Measurements from ENCODE around the gene SLC43A1. TPM values are rescaled to one million over a fixed set of nuclear protein-coding genes. Genes with fewer than 3 reads are reported as not detected.
A peak's percentile ranks its signal among the peaks of the same experiment; 100 is the strongest.
"Not testable (repeated sequence)": the region's sequence is repeated elsewhere in the genome, so short reads cannot be mapped to it uniquely, and the experiment has no call there.

The SLC43A1 gene
- total RNA-seq, 1 experiment from 2014 or later = 5.2 TPM

DNA sequence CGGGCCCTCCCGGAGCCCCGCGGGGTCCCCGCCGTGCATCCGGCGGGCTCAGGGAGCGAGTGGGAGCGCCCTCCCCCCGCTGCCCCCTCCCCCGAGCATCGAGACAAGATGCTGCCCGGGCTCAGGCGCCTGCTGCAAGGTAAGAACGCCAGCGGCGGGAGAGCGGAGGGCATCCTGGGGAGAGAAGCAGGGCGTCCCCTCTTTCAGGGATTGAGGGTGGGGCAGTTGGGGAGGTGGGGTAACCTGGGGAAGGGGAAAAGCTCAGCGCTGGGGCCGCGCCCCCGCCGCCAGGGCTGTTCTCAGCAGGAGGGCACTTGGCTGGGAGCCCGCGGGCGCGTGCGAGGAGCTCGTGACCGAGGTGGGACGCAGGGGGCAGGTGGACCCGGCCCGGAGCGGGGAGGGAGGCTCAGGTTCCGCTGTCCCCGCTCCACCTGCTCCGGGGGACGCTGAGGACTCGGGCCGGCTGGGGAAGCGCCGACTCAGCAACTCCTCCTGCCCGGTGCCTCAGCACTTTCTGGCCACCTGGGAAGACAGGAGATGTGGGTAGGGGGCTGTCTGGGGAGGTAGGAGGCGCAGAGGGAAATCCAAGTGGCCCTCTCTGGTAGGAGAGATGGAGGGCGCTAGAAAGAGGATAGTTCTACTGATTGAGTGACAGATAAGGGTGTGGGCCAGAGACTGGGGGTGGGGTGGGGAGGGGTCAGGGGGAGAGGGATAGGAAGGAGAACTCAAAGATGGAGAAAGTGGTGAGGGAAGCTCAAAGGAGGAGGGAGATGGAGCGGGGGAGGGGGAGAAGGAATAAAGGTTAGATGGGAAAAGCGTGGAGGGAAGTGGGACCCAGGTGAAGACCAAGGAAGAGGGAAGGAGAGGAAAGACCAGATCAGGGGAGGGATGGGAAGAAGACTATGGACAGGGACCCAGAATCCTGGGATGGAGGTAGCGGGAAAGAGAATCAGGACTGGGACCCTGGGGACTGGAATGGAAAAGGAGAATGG is 54.4 kb downstream of the SLC43A1 start:
- no peak for DNase-seq (ENCODE audit: low spot score)

DNA sequence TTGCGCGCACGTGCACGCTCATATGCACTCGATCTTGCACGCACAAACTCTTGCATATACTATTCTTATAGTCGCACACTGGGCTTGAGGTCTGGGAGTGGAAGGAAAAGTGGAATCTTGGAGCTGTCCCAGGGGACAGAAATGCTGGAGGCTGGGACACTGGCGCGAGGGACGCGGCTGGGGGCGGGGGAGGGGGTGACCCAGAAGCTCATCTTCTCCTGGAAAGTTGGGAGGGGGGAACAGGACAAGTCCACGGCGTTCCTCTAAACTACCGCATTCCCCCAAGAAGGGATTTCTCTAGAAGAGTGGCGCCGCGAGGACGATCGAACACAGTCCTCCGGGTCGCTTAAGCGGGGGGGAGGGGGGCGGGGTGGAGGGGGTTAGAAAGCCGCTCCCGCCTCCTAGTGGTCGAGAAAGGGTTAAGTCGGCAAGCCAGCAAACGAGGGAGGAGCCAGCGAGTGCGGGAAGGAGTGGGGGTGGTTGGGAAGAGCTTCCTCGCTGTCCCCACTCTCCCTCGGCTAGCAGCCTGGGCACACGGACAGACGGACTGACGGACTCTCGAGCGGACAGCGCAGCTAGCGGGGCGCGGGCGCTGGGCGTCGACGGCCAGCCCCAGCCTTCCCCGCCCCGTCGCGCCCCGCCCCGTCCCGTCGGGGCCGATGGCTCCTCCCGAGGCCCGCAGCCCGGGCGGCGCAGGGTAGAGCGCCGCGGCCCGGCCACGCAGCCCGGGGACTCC is 55.3 kb downstream of the SLC43A1 start, which contains the start of gene RTN4RL2:
Gene RTN4RL2, plus strand, starts transcription at position 507 of the 736 bp plus-strand sequence. CDS start 338 bp downstream, outside the sequence.
- DNase-seq (ENCODE audit: low spot score) = peak; percentile 41

DNA sequence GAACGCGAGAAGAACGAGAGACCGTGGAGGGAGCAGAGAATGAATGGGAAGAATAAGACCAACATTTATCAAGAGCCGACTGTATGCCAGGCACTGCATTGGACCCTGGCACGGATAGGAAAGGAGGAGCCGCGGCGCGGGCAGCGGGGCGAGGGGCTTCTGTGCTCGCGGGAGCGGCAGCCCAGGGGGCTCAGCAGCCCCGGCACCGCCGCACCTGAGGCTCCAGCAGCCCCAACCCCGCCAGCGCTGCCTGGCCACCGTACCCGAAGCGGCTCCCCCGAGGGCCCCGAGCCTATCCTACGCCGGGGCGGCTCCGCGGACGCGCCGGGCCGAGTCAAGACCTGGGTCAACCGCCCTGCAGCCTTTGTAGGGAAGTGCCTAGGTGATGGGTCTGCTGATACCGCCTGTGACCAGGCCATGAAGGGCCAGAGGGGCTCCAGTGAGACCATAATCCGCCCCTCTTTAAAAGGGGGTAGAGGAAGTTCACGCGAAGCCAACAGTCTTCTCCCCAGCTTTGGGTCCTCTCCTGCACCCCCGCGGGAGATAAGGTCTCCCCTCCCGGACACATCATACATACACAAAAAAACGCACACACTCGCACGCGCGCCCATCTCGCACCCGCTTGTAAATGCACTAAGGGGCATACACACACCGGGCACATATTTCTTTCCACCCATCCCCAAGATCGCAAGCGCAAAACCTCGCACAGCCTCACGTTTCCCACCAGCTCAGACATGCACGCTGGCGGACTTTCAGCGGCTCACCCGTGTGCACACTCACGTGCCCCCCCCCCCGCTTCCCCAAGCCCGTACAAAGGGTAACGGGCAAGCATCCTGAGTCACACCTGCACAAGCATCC is 56.1 kb downstream of the SLC43A1 start:
- DNase-seq (ENCODE audit: low spot score) = no peak

DNA sequence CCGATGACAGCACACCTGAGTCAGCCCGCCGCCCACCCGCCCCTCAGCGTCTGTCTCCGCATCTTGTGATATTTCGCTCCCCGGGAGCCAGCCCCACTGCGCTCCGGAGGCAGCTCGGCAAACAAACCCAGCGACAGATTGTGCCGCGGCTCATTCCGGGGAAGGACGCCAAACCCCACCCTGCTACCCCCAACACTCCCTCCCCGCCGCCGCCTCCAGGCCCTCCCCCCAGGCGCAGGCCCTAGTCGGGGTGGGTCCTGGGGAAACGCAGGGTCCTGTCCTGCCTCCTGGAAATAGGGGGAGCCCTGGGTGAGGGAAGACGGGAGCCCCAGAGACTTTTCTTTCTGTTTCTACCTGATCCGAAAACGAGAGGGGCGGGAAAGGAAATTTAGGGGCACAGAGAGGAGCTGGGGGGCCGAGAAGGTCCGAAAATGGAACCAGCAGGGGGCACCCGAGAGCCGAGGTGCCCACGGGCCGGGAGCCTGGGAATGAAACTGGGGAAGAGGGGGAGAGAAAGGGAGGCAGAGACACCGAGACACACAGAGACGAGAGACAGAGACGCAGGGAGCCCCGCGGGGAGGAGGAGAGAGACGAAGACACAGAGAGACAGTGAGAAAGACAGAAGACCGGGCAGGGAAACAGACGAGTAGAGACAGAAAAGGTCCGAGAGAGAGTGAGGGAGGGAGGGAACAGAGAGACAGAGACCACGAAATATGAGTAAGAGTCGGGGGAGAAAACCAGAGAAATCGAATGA is 56.9 kb downstream of the SLC43A1 start:
- no peak for DNase-seq (ENCODE audit: low spot score)

DNA sequence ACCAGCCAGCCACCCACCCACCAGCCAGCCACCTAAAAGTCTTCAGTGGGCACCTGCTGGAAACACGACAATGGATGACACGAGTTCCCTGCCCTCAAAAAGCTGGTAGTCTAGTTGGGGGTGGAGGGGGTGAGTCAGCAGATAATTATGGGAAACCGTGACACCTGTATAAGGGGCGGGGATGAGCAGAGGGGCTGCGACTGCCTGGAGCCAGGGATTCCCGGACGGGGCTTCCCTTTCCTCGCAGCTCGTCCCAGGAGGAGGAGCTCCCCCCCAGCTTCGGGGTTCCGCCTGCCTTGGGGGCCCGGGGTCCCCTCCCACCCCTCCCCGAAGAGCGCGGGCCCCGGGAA is 57.5 kb downstream of the SLC43A1 start:
- DNase-seq (ENCODE audit: low spot score) = no peak

DNA sequence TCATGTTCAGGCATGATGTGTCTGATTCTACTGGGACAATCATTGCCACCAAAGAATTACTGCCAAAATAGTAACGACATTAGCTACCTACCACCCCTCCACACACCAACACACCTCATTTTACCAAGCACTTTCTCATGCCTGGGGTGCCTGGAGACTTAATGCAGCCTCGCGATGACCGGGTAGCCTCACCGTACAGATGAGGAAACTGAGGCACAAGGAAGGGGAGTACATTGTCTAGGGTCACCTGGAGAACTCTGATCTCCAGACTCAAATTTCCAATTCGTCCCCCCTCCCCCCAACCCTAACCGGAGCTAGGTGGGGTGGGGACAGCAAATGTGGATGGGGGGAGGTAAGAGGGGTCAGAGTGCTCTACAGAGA is 57.9 kb downstream of the SLC43A1 start:
- no peak for DNase-seq (ENCODE audit: low spot score)

DNA sequence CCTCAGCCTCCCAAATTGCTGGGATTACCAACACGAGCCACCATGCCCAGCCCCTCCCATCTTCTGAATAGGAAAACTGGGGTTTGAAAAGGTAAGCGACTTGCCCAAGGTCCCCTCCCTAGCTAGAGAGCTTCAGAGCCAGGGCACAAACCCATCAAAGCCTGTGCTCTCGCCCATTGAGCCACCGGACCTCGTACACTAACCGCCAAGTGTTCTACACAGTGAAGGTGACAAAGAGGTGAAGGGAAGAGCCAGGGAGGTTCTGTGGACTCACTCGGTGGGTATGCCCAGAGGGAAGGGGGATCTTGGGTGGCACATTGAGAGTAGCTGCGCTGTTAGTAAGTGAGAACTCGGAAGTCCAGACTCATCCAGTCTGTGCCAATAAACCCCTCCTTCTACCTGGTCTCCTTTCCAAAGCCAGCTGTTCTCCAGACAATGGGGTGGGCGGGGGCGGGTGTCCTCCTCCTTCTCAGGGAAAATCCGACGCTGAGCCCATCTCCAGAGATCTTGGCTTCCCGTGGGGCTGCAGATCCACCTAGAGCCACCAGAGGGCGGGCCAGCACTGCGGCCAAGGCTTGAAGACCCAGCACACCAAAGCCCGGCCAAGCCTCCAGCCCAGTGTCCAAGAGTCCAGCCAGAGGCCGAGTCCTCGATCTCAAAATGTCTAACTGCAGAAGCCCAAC is 58.4 kb downstream of the SLC43A1 start:
- peak; percentile 68 for DNase-seq (ENCODE audit: low spot score)

DNA sequence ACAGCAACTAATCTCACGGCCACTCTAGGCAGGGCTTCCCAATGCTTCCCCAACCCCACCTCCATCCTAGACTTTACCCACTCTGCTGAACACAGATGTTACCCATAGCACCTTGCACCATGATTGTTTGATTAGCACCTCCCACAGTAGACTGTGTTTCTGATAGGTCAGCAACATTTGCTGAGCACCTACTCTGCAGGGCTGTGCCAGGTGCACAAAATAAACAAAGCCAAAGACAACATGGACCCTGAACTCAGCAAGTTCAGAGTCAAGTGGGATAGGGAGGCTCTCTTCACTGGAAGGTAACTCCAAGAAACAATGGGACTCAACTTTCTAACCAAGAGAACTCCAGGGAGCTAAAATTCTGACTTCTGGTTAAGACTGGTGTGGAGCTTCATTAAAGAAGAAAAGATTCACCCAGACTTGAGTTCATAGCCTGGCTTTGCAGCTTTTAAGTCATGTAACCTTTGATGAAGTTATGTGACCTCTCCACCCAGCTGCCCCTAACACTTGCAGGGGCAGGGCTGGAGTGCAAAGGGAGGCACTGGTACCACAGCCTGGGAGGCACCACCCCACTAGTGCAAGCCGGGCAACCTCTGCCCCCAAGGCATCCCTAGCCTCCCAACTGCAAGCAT is 61.8 kb downstream of the SLC43A1 start:
- DNase-seq (ENCODE audit: low spot score) = no peak

DNA sequence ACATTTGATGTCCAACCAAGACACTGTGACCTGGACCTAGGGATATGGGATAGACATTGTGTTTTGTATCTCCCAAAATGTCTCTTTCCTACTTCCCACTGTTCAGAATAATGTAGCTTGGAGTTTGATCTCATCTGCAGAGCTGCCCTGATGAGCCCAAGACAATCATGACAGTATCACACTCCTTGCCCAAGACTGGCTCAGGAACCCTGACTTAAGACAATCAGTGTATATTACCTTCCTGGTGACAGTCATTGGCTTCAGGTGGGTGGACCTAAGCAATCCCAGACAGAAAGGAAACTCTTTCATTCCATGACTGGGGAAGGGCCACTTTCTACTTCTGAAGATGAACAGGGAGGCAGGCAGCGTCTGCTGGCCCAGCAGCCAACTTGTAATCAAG is 69.4 kb downstream of the SLC43A1 start:
- no peak for DNase-seq (ENCODE audit: low spot score)

DNA sequence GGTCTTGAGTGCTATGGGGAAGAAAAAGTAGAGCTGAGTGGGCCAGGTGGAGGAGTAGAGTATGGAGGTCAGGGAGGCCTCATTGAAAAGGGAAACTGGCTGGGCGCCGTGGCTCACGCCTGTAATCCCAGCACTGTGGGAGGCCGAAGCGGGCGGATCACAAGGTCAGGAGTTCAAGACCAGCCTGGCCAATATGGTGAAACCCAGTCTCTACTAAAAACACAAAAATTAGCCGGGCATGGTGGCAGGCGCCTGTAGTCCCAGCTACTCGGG is 70.4 kb downstream of the SLC43A1 start:
- not testable (repeated sequence) for DNase-seq (ENCODE audit: low spot score)

DNA sequence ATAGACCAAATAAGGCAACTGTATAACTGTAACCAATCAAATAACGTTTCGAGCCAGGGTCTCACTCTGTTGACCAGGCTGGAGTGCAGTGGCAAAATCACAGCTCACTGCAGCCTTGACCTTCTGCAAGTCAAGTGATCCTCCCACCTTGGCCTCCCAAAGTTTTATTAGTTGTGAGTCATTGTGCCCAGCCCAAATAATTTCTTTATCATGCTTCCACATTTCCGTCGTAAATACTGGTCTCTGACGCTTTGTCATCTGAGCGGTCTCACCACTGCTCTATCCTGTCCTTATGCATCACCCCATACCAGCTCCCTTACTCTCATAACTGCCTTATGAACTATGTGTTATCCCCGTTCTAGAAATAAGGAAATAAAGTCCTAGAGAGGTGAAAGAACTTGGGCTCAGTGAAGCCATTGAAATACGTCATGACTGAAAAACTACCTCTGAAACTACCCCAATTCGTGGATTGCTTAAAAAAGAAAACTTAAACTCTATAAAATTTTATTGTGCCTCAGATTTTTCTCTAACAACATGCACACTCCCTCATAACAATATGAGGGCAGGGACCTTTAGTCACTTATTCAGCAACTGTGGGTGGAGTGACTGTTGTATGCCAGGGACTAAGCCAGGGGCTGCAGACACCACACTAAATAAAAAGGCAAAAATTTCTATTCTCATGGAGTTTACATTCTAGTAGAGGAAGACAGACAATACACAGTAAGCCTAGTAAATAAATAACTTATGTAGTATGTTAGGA is 71.0 kb downstream of the SLC43A1 start:
- DNase-seq (ENCODE audit: low spot score) = peak; percentile 83

DNA sequence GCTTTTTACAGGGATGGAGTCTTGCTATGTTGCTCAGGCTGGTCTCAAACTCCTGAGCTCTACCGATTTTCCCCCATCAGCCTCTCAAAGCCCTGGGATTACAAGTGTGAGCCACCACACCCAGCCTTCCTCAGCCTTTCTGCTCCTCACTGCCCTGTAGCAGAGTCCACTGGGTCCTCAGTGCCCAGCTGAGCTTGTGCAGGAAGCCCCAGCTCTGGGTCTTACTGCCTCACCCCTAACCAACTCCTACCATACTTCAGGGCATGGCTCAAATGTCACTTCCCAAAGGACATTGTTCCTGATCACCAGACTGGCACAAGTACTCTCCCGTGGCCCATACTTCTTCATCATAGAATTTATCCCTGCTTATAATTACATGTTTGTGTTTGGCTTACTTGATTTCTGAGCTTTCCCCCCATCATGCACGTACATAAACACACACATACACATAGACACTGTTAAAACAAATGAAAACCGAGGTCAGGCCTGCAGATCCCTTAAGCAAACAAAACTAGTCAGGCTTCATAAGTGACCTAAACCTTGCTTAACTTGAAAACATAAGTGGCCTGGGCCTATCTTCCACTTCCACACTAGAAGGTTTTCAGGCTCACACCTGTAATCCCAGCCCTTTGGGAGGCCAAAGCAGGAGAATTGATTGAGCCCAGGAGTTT is 74.6 kb downstream of the SLC43A1 start:
- no peak for DNase-seq (ENCODE audit: low spot score)

DNA sequence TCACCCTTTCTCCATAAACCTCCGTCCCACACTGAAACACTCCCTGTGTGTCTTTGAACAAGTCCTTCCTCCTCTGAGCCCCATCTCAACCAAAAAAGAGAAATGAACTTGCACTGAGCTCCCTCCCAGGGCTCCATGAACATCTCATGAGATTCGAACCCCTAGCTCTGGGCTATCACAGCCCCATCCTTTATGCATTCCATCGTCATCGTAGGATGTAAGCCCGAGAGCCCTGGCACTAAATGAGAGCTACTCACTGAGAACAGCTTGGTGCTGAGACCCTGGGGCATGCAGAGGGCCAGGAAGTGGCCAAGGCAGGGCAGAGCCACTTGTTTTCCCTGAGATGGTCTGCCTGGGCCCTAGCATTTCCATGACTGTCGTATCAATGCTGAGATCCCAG is 75.7 kb downstream of the SLC43A1 start:
- no peak for DNase-seq (ENCODE audit: low spot score)

DNA sequence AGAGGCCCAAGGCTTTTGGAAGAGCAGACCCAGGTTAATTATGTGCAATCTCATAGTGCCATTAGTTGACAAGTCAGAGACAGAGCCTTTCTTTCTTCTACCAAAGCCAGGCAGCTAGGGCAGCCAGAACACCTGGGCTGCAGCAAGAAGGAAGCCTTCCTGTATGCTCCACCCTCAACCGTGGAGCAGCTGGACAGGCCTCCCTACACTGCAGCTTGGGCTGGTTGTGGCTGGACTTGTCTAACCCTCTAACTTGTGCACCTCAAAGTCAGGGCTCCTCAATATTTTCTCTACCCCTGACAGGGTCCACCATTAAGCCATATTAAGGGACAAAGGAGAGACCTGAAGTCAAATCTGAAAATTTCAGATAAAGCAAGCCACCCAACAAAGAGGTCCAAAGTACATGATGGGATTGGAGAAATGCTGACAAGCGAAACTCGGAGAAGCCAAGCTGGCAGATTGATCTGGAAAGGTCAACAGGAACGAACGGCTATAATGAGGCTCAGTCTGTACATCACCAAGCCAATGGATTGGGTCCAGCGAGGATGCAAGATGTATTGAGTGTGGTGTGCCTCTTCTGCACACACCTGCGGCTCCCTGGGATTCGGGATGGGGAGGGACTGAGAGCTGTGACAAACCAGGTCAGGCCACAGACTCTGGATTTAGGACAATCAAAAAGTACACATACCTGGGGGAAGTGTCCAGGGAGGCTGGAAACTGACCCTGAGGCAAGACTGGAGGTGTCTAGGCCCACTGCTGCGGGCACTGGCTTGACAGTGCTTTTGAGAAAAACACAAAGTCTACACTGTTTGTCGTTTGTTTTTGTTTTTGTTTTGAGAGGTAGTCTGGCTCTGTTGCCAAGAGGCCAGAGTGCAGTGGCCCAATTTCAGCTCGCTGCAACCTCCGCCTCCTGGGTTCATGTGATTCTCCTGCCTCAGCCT is 76.9 kb downstream of the SLC43A1 start:
- no peak for DNase-seq (ENCODE audit: low spot score)

DNA sequence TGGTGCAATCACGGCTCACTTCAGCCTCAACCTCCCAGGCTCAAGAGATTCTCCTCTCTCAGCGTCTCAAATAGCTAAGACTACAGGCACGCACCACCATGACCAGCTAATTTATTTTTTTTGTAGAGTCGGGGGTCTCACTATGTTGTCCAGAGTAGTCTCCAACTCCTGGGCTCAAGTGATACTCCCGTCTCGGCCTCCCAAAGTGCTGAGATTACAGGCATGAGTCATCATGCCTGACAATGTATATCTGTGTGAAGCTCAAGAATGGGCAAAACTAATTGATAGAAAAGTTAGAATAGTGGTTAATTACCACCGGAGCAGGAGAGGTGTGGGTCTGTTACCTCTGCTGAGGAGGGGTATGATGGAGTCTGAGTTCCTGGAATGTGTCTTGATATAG is 79.5 kb downstream of the SLC43A1 start:
- no peak for DNase-seq (ENCODE audit: low spot score)

DNA sequence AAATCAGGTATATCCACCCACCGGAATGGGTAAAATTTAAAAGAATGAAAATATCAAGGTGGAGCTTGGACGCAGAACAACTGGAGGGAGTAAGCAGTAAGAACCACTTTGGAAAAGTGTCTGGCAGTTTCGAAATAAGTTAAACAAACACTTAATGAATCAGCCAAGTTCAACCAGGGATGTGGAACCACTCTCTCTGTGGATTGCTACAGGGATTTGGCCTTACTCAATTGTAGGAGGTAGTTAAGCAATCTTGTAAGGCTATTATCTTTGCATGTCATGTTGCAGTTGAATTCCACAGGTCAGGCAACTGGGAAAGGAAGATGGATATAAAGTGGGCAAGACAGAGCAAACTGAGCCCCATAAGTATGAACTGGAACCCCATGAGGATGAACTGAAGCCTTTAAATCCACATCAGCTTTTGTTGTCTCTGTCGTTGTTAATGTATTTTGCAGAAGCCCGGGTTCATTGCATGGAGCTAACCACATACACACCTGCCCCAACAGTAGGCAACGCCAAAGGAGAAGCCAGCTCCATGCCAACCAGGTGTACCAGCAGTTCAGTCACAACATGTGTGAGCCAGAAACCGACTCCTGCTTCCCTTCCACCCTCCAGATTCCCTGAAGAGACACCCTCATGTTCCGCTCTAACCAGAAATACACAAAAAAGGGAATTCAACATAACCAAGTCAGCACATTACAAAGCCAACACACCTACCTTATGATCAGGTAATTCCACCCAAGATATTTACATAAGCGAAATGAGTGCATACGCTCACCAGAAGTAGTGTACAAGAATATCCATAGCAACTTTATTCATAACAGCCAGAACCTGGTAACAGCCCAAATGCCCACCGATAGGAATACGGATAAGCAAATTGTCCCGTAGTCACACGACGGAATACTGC is 80.6 kb downstream of the SLC43A1 start:
- DNase-seq (ENCODE audit: low spot score) = peak; percentile 57
